Upper lobe of right lung (tissue), 1 donor: Measurements from ENCODE around the gene CCDC88C. TPM values are rescaled to one million over a fixed set of nuclear protein-coding genes. Genes with fewer than 3 reads are reported as not detected.

Source experiments
- ATAC-seq: fragments of 200-7000 bp; cut with Tn5 transposase; one replicate; pipeline ENCODE4 v1.9.1; 2020; ENCODE audit warnings: mild to moderate bottlenecking, moderate library complexity
- DNase-seq: peaks from one replicate; pipeline ENCODE4 v3.0.0-alpha.2; 2020
- H3K27ac ChIP-seq: fragments of 200-600 bp; one replicate; pipeline ENCODE4 v1.8.0; 2022
- H3K27me3 ChIP-seq: fragments of 200-600 bp; one replicate; pipeline ENCODE4 v1.8.0; 2022; ENCODE audit warnings: mild to moderate bottlenecking
- H3K36me3 ChIP-seq: fragments of 200-600 bp; one replicate; pipeline ENCODE4 v1.8.0; 2022
- H3K4me1 ChIP-seq: fragments of 200-600 bp; one replicate; pipeline ENCODE4 v1.8.0; 2022
- H3K4me3 ChIP-seq: fragments of 200-600 bp; one replicate; pipeline ENCODE4 v1.8.0; 2022; ENCODE audit warnings: mild to moderate bottlenecking
- H3K9me3 ChIP-seq: fragments of 200-600 bp; one replicate; pipeline ENCODE4 v1.8.0; 2022
- CTCF ChIP-seq: fragments of 200-600 bp; IDR thresholded peaks from one replicate; pipeline ENCODE4 v1.8.0; 2022; ENCODE audit warnings: antibody characterized with exemption
- intact Hi-C: fragments of 100-400 bp; cut with DNase I; formaldehyde crosslinking; loops from one replicate; pipeline ENCODE4 v1.11.0; 2022
- total RNA-seq: library from RNA; stranded (reverse); fragmentation: NEBNext Ultra II Directional; extraction: Animal tissue kit (Norgen Biotek cat#: 25700); gene quantifications from one replicate; pipeline ENCODE4 v1.2.1, GENCODE V29; 2021
- donor health status: DM: no; HTN: yes; CAD: no; lungs with severe emphysema.

The CCDC88C gene
- total RNA-seq, 1 donor from 2014 or later, result 34.1 TPM

- Histone ChIP-seq H3K36me3 (no peaks in the 10 kb centered on the region), H3K27ac (peak overlapping the region; percentile 31), H3K27me3 (no peaks in the 10 kb centered on the region), H3K4me3 (no peak overlapping the region), H3K9me3 (no peaks in the 10 kb centered on the region), H3K4me1 (peaks cover 22% of the 10 kb centered on the region)
- intact Hi-C loops, result no loop called here
- ATAC-seq (peak; percentile 14), DNase-seq (no peak)
- TF ChIP-seq CTCF, result no peak
Observed at GRCh38 chr14:91258011-91258618, 159.5 kb downstream of the CCDC88C start.

GRCh38 chr14:91257328-91258010 lies 160.2 kb downstream of the CCDC88C start:
- intact Hi-C loops, result no loop called here
- ATAC-seq (no peak), DNase-seq (no peak)
- Histone ChIP-seq H3K4me3 (no peak overlapping the region), H3K27me3 (no peaks in the 10 kb centered on the region), H3K27ac (peak overlapping the region; percentile 31), H3K4me1 (peaks cover 29% of the 10 kb centered on the region), H3K36me3 (no peaks in the 10 kb centered on the region), H3K9me3 (no peaks in the 10 kb centered on the region)
- no peak for TF ChIP-seq CTCF

- no peak for DNase-seq
- TF ChIP-seq CTCF, result no peak
Observed at GRCh38 chr14:91256661-91257060, 161.0 kb downstream of the CCDC88C start.

GRCh38 chr14:91255026-91255695 lies 162.5 kb downstream of the CCDC88C start:
- H3K9me3 ChIP-seq, result no peaks in the 10 kb centered on the region
- ATAC-seq (no peak), DNase-seq (no peak)
- H3K4me3 ChIP-seq, result no peak overlapping the region
- H3K27ac ChIP-seq, result no peak overlapping the region
- H3K4me1 ChIP-seq, result peaks cover 43% of the 10 kb centered on the region
- no peak for TF ChIP-seq CTCF
- no peaks in the 10 kb centered on the region for H3K36me3 ChIP-seq
- H3K27me3 ChIP-seq, result no peaks in the 10 kb centered on the region
- intact Hi-C loops, result no loop called here

More at GRCh38 chr14:91256661-91257060, 161.0 kb downstream of the CCDC88C start:
- Histone ChIP-seq H3K4me3 (no peak overlapping the region), H3K36me3 (no peaks in the 10 kb centered on the region), H3K4me1 (peaks cover 30% of the 10 kb centered on the region), H3K27me3 (no peaks in the 10 kb centered on the region), H3K9me3 (no peaks in the 10 kb centered on the region), H3K27ac (no peak overlapping the region)
- ATAC-seq, result no peak
- intact Hi-C loops, result no loop called here

GRCh38 chr14:91254461-91254860 lies 163.2 kb downstream of the CCDC88C start:
- Histone ChIP-seq H3K27me3 (no peaks in the 10 kb centered on the region), H3K36me3 (no peaks in the 10 kb centered on the region), H3K27ac (peak overlapping the region; percentile 58), H3K4me1 (peaks cover 50% of the 10 kb centered on the region), H3K4me3 (no peak overlapping the region), H3K9me3 (no peaks in the 10 kb centered on the region)
- TF ChIP-seq CTCF, result no peak
- no peak for ATAC-seq
- no peak for DNase-seq
- intact Hi-C loops, result no loop called here
